MM.1S (cell line): ENCODE measurements around the gene THOP1.

Experiments used
- DNase-seq: peaks from one replicate; pipeline ENCODE4 v3.0.0-alpha.2; 2015
- H2AFZ ChIP-seq: fragments of 300-600 bp; sonication (generic); 2 replicates; pipeline ENCODE4 v1.6.0; 2016; ENCODE audit warnings: antibody characterized with exemption, low read length
- H3F3A ChIP-seq: fragments of 300-600 bp; sonication (generic); 2 replicates; pipeline ENCODE4 v1.6.1; 2016; ENCODE audit warnings: mild to moderate bottlenecking, antibody characterized with exemption, low read length, moderate library complexity, mixed read lengths; ENCODE audit not compliant: insufficient read depth
- H3K27ac ChIP-seq: fragments of 300-600 bp; sonication (generic); 2 replicates; pipeline ENCODE4 v1.5.1; 2016; ENCODE audit warnings: mild to moderate bottlenecking, low read length
- H3K27me3 ChIP-seq: fragments of 300-600 bp; sonication (generic); replicated peaks from 2 replicates; pipeline ENCODE4 v1.6.0; 2016; ENCODE audit warnings: low read length; ENCODE audit not compliant: insufficient read depth
- H3K36me3 ChIP-seq: fragments of 300-600 bp; sonication (generic); replicated peaks from 2 replicates; pipeline ENCODE4 v1.6.1; 2016; ENCODE audit warnings: mild to moderate bottlenecking, low read length, mixed read lengths; ENCODE audit not compliant: insufficient read depth
- H3K4me1 ChIP-seq: fragments of 300-600 bp; sonication (generic); 2 replicates; pipeline ENCODE4 v1.6.1; 2016; ENCODE audit warnings: low read length, mixed read lengths
- H3K4me2 ChIP-seq: fragments of 300-600 bp; sonication (generic); 2 replicates; pipeline ENCODE4 v1.6.0; 2016; ENCODE audit warnings: low read depth, low read length
- H3K4me3 ChIP-seq: fragments of 300-600 bp; sonication (generic); 2 replicates; pipeline ENCODE4 v1.5.1; 2016; ENCODE audit warnings: low read length, mixed read lengths
- H3K79me2 ChIP-seq: fragments of 300-600 bp; sonication (generic); 2 replicates; pipeline ENCODE4 v1.6.1; 2016; ENCODE audit warnings: mixed run types, low read length, mixed read lengths
- H3K9ac ChIP-seq: fragments of 300-600 bp; sonication (generic); 2 replicates; pipeline ENCODE4 v1.6.1; 2016; ENCODE audit warnings: low read length, mixed read lengths
- H3K9me2 ChIP-seq: fragments of 300-600 bp; sonication (generic); replicated peaks from 2 replicates; pipeline ENCODE4 v1.6.1; 2016; ENCODE audit warnings: mild to moderate bottlenecking, low read length, mixed read lengths; ENCODE audit not compliant: insufficient read depth
- H3K9me3 ChIP-seq: fragments of 300-600 bp; sonication (generic); replicated peaks from 2 replicates; pipeline ENCODE4 v1.6.1; 2016; ENCODE audit warnings: mild to moderate bottlenecking, low read length, mixed read lengths; ENCODE audit not compliant: insufficient read depth
- H4K20me1 ChIP-seq: fragments of 300-600 bp; sonication (generic); 2 replicates; pipeline ENCODE4 v1.6.1; 2016; ENCODE audit warnings: mild to moderate bottlenecking, low read length, moderate library complexity, mixed read lengths; ENCODE audit not compliant: insufficient read depth
- EZH2 ChIP-seq: fragments of 300-600 bp; sonication (generic); optimal IDR thresholded peaks from 2 replicates; pipeline ENCODE3; 2017; ENCODE audit warnings: low read depth, mild to moderate bottlenecking, antibody characterized with exemption, low read length, mixed read lengths
- EZH2phosphoT487 ChIP-seq: fragments of 300-600 bp; sonication (generic); IDR thresholded peaks from 2 replicates; pipeline ENCODE4 v1.6.1; 2018; ENCODE audit warnings: antibody characterized with exemption, low read length
- TF ChIP-seq, protein P1 (sequence below): fragments of 300-600 bp; sonication (generic); IDR thresholded peaks from 2 replicates; pipeline ENCODE4 v1.5.1; 2016; ENCODE audit warnings: antibody characterized with exemption, low read length, mixed read lengths

Gene THOP1

DNA sequence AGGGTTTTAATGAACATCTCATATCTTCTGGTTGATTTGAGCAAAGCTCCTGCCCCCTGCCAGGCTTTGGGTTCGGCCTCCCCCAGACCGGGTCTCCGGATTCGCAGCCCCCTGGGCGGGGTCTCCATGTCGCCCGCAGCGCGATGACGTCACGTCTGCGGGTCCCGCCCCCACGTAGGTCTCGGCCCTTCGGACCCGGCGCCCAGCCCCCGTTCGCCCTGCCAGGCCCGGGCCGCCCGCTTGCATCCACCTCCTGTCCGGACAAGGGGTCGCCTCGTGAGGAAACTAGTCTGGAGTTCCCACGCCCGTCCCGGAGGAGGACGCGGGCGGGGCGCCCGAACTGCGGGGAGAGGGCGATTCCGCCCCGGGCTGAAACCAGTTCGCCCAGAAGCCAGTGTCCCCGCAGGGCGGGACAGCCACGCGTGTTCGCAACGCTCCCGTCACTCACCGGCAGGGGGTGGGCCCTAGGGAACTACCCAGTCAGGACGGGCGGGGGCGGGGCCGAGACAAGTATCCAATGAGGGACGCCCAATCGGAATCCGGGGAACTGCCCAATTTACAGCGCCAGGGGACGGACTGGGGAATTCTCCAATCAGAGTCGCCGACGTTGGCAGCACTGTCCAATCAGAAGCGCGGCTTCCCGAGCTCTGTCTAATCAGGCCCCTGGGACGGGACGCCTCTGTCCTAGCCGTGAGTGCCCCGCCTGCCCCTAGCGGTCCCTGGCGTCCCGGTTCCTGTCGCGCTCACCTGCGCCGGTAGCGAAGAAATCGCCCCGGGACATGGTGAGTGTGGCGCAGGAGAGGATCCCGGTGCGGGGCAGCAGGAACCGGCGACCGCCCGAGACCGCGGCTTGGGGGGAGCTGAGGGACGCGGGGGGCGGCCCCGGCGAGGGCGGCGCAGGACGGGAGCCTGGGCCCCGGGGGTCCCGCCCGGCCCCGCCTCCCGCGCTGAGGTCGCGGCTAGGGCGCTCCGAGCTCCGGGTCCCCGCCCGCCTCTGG, 55.8 kb downstream of the THOP1 start, which contains the start of gene ZNF555:
ZNF555 (plus strand) TSS at position 682 of the 998 bp plus-strand sequence; CDS start at position 780, 98 bp downstream.
- Histone ChIP-seq H4K20me1 (no peaks in the 10 kb centered on the region), H3K9me3 (no peaks in the 10 kb centered on the region), H3K4me2 (peak within 1 kb of the TSS; percentile 74), H3K4me1 (0 out of 2 replicates have a peak, but pooled peaks cover 3% of the 10 kb centered on the region), H3K9me2 (no peaks in the 10 kb centered on the region), H3K27ac (peak within 1 kb of the TSS; percentile 60; the same call in 1 of the 2 replicates), H3F3A (peaks cover 7% of the 10 kb centered on the region; the same call in 1 of the 2 replicates), H3K27me3 (peaks cover 8% of the 10 kb centered on the region; the same call in 1 of the 2 replicates), H3K36me3 (no peaks in the 10 kb centered on the region), H2AFZ (peak within 1 kb of the TSS; percentile 85), H3K4me3 (peak within 1 kb of the TSS; percentile 82), H3K79me2 (no peaks in the 10 kb centered on the region), H3K9ac (peak within 1 kb of the TSS; percentile 76)
- DNase-seq: peak; percentile 100
- TF ChIP-seq, protein P1, sequence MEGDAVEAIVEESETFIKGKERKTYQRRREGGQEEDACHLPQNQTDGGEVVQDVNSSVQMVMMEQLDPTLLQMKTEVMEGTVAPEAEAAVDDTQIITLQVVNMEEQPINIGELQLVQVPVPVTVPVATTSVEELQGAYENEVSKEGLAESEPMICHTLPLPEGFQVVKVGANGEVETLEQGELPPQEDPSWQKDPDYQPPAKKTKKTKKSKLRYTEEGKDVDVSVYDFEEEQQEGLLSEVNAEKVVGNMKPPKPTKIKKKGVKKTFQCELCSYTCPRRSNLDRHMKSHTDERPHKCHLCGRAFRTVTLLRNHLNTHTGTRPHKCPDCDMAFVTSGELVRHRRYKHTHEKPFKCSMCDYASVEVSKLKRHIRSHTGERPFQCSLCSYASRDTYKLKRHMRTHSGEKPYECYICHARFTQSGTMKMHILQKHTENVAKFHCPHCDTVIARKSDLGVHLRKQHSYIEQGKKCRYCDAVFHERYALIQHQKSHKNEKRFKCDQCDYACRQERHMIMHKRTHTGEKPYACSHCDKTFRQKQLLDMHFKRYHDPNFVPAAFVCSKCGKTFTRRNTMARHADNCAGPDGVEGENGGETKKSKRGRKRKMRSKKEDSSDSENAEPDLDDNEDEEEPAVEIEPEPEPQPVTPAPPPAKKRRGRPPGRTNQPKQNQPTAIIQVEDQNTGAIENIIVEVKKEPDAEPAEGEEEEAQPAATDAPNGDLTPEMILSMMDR: peak; percentile 54
- TF ChIP-seq EZH2phosphoT487: no peak

GRCh38 chr19:2841855-2842574, 56.7 kb downstream of the THOP1 start:
- Histone ChIP-seq H3K36me3 (no peaks in the 10 kb centered on the region), H3K4me2 (peak overlapping the region; percentile 72), H3F3A (peaks cover 7% of the 10 kb centered on the region; the same call in 1 of the 2 replicates), H3K27me3 (peaks cover 8% of the 10 kb centered on the region; the same call in 1 of the 2 replicates), H4K20me1 (no peaks in the 10 kb centered on the region), H3K9me3 (no peaks in the 10 kb centered on the region), H3K4me3 (peak overlapping the region; percentile 82), H3K9me2 (no peaks in the 10 kb centered on the region), H3K4me1 (0 out of 2 replicates have a peak, but pooled peaks cover 3% of the 10 kb centered on the region), H3K9ac (no peak overlapping the region; the same call in 1 of the 2 replicates), H2AFZ (peak overlapping the region; percentile 20; the same call in 1 of the 2 replicates), H3K27ac (no peak overlapping the region), H3K79me2 (no peaks in the 10 kb centered on the region)
- TF ChIP-seq, protein P1: no peak
- DNase-seq: no peak

DNA sequence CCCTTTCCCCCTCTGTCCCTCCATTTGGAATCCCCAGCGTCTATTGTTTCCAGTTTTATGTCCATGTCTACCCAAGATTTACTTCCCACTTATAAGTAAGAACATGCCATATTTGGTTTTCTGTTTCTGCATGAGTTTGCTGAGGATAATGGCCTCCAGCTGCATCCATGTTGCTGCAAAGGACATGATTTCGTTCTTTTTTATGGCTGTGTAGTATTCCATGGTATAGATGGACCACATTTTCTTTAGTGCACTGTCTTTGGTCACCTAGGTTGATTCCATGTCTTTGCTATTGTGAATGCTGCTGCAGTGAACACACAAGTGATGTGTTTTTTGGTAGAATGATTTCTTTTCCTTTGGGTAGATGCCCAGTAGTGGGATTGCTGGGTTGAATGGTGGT, 59.8 kb downstream of the THOP1 start:
- H3K9me2 ChIP-seq: no peaks in the 10 kb centered on the region
- no peaks in the 10 kb centered on the region for H4K20me1 ChIP-seq
- H3K27ac ChIP-seq: no peak overlapping the region
- DNase-seq: no peak
- H2AFZ ChIP-seq: no peak overlapping the region
- TF ChIP-seq EZH2phosphoT487 (no peak), EZH2 (no peak)
- TF ChIP-seq, protein P1: no peak
- peaks cover 7% of the 10 kb centered on the region; the same call in 1 of the 2 replicates for H3F3A ChIP-seq
- H3K79me2 ChIP-seq: no peaks in the 10 kb centered on the region
- H3K36me3 ChIP-seq: no peaks in the 10 kb centered on the region
- peaks cover 8% of the 10 kb centered on the region; the same call in 1 of the 2 replicates for H3K27me3 ChIP-seq
- 0 out of 2 replicates have a peak, but pooled peaks cover 3% of the 10 kb centered on the region for H3K4me1 ChIP-seq
- no peak overlapping the region for H3K4me2 ChIP-seq
- H3K9ac ChIP-seq: no peak overlapping the region
- no peak overlapping the region for H3K4me3 ChIP-seq
- no peaks in the 10 kb centered on the region for H3K9me3 ChIP-seq
